Measurements from ENCODE around the gene ADGRB3.

DNA sequence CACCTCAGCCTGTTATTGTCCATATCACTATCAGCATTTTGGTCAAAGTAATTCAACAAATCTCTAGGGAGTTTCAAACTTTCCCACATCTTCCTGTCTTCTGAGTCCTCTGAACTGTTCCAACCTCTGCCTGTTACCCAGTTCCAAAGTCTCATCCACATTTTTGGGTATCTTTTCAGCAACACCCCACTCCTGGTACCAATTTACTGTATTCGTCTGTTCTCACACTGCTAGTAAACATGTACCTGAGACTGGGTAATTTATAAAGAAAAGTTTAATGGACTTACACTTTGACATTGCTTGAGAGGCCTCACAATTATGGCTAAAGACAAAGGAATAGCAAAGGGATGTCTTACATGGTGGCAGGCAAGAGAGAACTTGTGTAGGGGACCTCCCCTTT lies 224.2 kb downstream of the ADGRB3 start:
- TF ChIP-seq POLR2A (IDR thresholded peaks at IDR 0.05; ENCODE audit: low read depth, low read length) (no peak), CTCF (IDR thresholded peaks at IDR 0.05; ENCODE audit: extremely low read depth in 1 of 2, insufficient read depth in 1 of 2, low read depth in 1 of 2, low read length in 2 of 2) (no peak), EZH2 (IDR thresholded peaks at IDR 0.05; ENCODE audit: borderline replicate concordance, low read depth, low read length, severe bottlenecking) (no peak), MYC (IDR thresholded peaks at IDR 0.05; ENCODE audit: low read depth, low read length) (no peak)
